HG03565 (cell line): ENCODE measurements around the gene GAGE12H.
"Not testable (repeated sequence)": the region's sequence is repeated elsewhere in the genome, so short reads cannot be mapped to it uniquely, and the experiment has no call there.

Source experiments
- ATAC-seq: cut with Tn5 transposase; IDR thresholded peaks from one replicate; pipeline ENCODE4 v1.9.1; 2021; ENCODE audit warnings: mild to moderate bottlenecking, moderate library complexity; ENCODE audit not compliant: unreplicated experiment

GAGE12H gene, protein sequence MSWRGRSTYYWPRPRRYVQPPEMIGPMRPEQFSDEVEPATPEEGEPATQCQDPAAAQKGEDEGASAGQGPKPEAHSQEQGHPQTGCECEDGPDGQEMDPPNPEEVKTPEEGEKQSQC

DNA sequence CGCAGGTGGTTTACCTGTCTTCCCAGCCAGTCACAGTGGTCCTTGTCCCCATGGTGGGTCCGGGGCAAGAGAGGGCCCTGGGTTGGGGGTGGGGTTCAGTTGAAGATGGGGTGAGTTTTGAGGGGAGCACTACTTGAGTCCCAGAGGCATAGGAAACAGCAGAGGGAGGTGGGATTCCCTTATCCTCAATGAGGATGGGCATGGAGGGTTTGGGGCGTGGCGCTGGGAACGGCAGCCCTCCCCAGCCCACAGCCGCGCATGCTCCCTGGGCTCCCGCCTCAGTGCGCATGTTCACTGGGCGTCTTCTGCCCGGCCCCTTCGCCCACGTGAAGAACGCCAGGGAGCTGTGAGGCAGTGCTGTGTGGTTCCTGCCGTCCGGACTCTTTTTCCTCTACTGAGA is at the start of gene GAGE12H:
GAGE12H (plus strand) TSS at position 301 of the 400 bp plus-strand sequence. CDS start 1,155 bp downstream, outside the sequence.
- not testable (repeated sequence) for ATAC-seq

- not testable (repeated sequence) for ATAC-seq
These were observed 47.9 kb upstream of the GAGE12H start, which contains the start of gene GAGE12C for GRCh38 chrX:49531877-49532276. Gene GAGE12C (plus strand): TSS chrX:49532177. CDS start chrX:49533332, 1,155 bp downstream.

DNA sequence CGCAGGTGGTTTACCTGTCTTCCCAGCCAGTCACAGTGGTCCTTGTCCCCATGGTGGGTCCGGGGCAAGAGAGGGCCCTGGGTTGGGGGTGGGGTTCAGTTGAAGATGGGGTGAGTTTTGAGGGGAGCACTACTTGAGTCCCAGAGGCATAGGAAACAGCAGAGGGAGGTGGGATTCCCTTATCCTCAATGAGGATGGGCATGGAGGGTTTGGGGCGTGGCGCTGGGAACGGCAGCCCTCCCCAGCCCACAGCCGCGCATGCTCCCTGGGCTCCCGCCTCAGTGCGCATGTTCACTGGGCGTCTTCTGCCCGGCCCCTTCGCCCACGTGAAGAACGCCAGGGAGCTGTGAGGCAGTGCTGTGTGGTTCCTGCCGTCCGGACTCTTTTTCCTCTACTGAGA is 38.3 kb upstream of the GAGE12H start, which contains the start of gene GAGE12D:
GAGE12D (plus strand) TSS at position 301 of the 400 bp plus-strand sequence. CDS start 1,155 bp downstream, outside the sequence.
- not testable (repeated sequence) for ATAC-seq

DNA sequence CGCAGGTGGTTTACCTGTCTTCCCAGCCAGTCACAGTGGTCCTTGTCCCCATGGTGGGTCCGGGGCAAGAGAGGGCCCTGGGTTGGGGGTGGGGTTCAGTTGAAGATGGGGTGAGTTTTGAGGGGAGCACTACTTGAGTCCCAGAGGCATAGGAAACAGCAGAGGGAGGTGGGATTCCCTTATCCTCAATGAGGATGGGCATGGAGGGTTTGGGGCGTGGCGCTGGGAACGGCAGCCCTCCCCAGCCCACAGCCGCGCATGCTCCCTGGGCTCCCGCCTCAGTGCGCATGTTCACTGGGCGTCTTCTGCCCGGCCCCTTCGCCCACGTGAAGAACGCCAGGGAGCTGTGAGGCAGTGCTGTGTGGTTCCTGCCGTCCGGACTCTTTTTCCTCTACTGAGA is 28.8 kb upstream of the GAGE12H start, which contains the start of gene GAGE12E:
GAGE12E (plus strand) TSS at position 301 of the 400 bp plus-strand sequence. CDS start 1,155 bp downstream, outside the sequence.
- ATAC-seq = not testable (repeated sequence)

DNA sequence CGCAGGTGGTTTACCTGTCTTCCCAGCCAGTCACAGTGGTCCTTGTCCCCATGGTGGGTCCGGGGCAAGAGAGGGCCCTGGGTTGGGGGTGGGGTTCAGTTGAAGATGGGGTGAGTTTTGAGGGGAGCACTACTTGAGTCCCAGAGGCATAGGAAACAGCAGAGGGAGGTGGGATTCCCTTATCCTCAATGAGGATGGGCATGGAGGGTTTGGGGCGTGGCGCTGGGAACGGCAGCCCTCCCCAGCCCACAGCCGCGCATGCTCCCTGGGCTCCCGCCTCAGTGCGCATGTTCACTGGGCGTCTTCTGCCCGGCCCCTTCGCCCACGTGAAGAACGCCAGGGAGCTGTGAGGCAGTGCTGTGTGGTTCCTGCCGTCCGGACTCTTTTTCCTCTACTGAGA is 19.2 kb upstream of the GAGE12H start, which contains the start of gene GAGE12F:
GAGE12F (plus strand) TSS at position 301 of the 400 bp plus-strand sequence. CDS start 1,155 bp downstream, outside the sequence.
- not testable (repeated sequence) for ATAC-seq

GRCh38 chrX:49568728-49569127 is 11.0 kb upstream of the GAGE12H start:
- ATAC-seq = not testable (repeated sequence)

GRCh38 chrX:49569152-49569551 is 10.6 kb upstream of the GAGE12H start:
- not testable (repeated sequence) for ATAC-seq

DNA sequence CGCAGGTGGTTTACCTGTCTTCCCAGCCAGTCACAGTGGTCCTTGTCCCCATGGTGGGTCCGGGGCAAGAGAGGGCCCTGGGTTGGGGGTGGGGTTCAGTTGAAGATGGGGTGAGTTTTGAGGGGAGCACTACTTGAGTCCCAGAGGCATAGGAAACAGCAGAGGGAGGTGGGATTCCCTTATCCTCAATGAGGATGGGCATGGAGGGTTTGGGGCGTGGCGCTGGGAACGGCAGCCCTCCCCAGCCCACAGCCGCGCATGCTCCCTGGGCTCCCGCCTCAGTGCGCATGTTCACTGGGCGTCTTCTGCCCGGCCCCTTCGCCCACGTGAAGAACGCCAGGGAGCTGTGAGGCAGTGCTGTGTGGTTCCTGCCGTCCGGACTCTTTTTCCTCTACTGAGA is 9.6 kb upstream of the GAGE12H start, which contains the start of gene GAGE12G:
GAGE12G (plus strand) TSS at position 301 of the 400 bp plus-strand sequence. CDS start 1,155 bp downstream, outside the sequence.
- ATAC-seq = not testable (repeated sequence)

DNA sequence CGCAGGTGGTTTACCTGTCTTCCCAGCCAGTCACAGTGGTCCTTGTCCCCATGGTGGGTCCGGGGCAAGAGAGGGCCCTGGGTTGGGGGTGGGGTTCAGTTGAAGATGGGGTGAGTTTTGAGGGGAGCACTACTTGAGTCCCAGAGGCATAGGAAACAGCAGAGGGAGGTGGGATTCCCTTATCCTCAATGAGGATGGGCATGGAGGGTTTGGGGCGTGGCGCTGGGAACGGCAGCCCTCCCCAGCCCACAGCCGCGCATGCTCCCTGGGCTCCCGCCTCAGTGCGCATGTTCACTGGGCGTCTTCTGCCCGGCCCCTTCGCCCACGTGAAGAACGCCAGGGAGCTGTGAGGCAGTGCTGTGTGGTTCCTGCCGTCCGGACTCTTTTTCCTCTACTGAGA is 9.4 kb downstream of the GAGE12H start, which contains the start of gene GAGE2A:
GAGE2A (plus strand) TSS at position 301 of the 400 bp plus-strand sequence. CDS start 1,155 bp downstream, outside the sequence.
- not testable (repeated sequence) for ATAC-seq

- not testable (repeated sequence) for ATAC-seq
These were observed 10.2 kb downstream of the GAGE12H start for GRCh38 chrX:49589769-49590478.

GRCh38 chrX:49590488-49590887 is 10.7 kb downstream of the GAGE12H start:
- ATAC-seq = not testable (repeated sequence)

DNA sequence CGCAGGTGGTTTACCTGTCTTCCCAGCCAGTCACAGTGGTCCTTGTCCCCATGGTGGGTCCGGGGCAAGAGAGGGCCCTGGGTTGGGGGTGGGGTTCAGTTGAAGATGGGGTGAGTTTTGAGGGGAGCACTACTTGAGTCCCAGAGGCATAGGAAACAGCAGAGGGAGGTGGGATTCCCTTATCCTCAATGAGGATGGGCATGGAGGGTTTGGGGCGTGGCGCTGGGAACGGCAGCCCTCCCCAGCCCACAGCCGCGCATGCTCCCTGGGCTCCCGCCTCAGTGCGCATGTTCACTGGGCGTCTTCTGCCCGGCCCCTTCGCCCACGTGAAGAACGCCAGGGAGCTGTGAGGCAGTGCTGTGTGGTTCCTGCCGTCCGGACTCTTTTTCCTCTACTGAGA is 19.0 kb downstream of the GAGE12H start, which contains the start of gene GAGE1:
GAGE1 (plus strand) TSS at position 301 of the 400 bp plus-strand sequence. CDS start 1,155 bp downstream, outside the sequence.
- ATAC-seq = not testable (repeated sequence)

GRCh38 chrX:49610718-49611310 is 31.1 kb downstream of the GAGE12H start:
- ATAC-seq = no peak

GRCh38 chrX:49618574-49618973 is 38.8 kb downstream of the GAGE12H start:
- ATAC-seq = no peak

DNA sequence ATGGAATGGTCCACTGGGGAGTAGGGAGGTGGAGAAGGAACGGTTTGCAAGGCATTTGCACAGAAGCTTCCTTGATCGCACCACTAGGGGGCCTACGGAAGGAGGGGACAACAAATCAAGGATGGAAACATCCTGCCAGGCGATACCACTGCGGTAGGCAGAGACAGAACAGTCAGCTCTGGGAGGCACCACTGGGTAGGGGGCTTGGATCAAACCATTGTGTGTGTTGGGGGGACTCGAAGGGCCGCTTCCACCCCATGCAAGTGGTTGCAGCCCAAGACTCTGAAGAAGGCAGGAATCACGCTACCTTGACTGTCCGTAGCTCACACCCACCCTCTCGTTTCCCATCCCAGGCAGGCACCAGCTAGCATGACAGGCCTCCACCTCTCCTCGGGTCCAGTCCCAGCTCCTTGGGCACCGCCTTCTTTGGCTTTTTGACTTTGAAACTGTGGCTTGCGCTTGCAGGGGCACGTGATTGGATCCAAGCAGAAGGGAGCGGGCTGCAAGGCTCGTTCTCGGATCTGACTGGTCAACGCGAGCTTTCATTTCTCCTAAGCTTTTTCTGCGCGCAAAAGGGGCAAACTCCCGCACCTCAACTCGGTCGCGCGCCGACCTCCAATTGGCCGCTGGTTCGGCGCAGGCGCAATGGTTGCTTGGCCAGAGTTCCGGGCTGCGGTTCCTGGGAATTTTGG is 47.5 kb downstream of the GAGE12H start:
- ATAC-seq = no peak
